NCI-H146 treated with DMSO at 0.1 percent for 48 hours (cell line): Measurements from ENCODE around the gene STK10.
"Not testable (repeated sequence)": the region's sequence is repeated elsewhere in the genome, so short reads cannot be mapped to it uniquely, and the experiment has no call there.

ENCODE experiments used
- DNase-seq: peaks from one replicate; lab custom pipeline; 2025; ENCODE audit not compliant: unreplicated experiment; lab: John Stamatoyannopoulos, UW

Gene STK10

GRCh38 chr5:172020110-172020786 is 167.8 kb downstream of the STK10 start:
- not testable (repeated sequence) for DNase-seq

GRCh38 chr5:172015346-172015745 is 172.7 kb downstream of the STK10 start:
- no peak for DNase-seq

GRCh38 chr5:172010278-172010677 is 177.7 kb downstream of the STK10 start:
- peak; percentile 57 for DNase-seq

GRCh38 chr5:172009536-172010270 is 178.3 kb downstream of the STK10 start:
- peak; percentile 64 for DNase-seq

- no peak for DNase-seq
Observed at GRCh38 chr5:172008689-172009141, 179.3 kb downstream of the STK10 start.

GRCh38 chr5:172008111-172008455 is 179.9 kb downstream of the STK10 start:
- no peak for DNase-seq

- no peak for DNase-seq
Observed at GRCh38 chr5:172007175-172008110, 180.6 kb downstream of the STK10 start.

- DNase-seq = peak; percentile 82
Observed at GRCh38 chr5:172006321-172007174, 181.5 kb downstream of the STK10 start, which contains the start of gene FBXW11. FBXW11 (minus strand) TSS chr5:172006638; CDS start chr5:172006502, 136 bp downstream.

GRCh38 chr5:172005708-172006320 is 182.2 kb downstream of the STK10 start:
- no peak for DNase-seq

- no peak for DNase-seq
Observed at GRCh38 chr5:172004824-172005237, 183.2 kb downstream of the STK10 start.

GRCh38 chr5:172003746-172004145 is 184.3 kb downstream of the STK10 start:
- DNase-seq = no peak

- no peak for DNase-seq
Observed at GRCh38 chr5:172002840-172003512, 185.0 kb downstream of the STK10 start.

- DNase-seq = no peak
Observed at GRCh38 chr5:172002310-172002709, 185.7 kb downstream of the STK10 start.

GRCh38 chr5:171999877-172000276 is 188.1 kb downstream of the STK10 start:
- DNase-seq = no peak

- DNase-seq = no peak
Observed at GRCh38 chr5:171999100-171999499, 188.9 kb downstream of the STK10 start.

GRCh38 chr5:171997011-171997410 is 191.0 kb downstream of the STK10 start:
- DNase-seq = no peak

GRCh38 chr5:171992813-171993212 is 195.2 kb downstream of the STK10 start:
- no peak for DNase-seq

- no peak for DNase-seq
Observed at GRCh38 chr5:171992305-171992704, 195.7 kb downstream of the STK10 start.
